GM12892 (cell line): ENCODE results near the gene ACTN1.

Experiments used
- POLR2A ChIP-seq: IDR thresholded peaks from 2 replicates; pipeline ENCODE4 v1.6.1; 2011; ENCODE audit warnings: low read depth, low read length, control low read depth
- POLR2AphosphoS5 ChIP-seq: IDR thresholded peaks from 2 replicates; pipeline ENCODE4 v1.6.1; 2011; ENCODE audit warnings: low read depth, low read length, control low read depth
- TAF1 ChIP-seq: IDR thresholded peaks from 2 replicates; pipeline ENCODE4 v1.6.1; 2011; ENCODE audit warnings: low read depth, mild to moderate bottlenecking, control low read depth, low read length, borderline replicate concordance

GRCh38 chr14:68961781-68962584 is 17.1 kb downstream of the ACTN1 start:
- TF ChIP-seq POLR2A (no peak), TAF1 (no peak), POLR2AphosphoS5 (no peak)
